GM12878 (cell line): Measurements from ENCODE around the gene PPP1R37. TPM values are rescaled to one million over a fixed set of nuclear protein-coding genes. Genes with fewer than 3 reads are reported as not detected.

Experiments used
- ATAC-seq: fragments of 200-7000 bp; cut with Tn5 transposase; 3 replicates; pipeline ENCODE4 v1.9.1; 2020; ENCODE audit warnings: mild to moderate bottlenecking, moderate library complexity
- BruUV-seq: library from RNA; stranded (reverse); fragments of 400-500 nt; replicated peaks from 2 replicates; lab custom pipeline; 2021; lab: Mats Ljungman, UMichigan
- CTCF ChIA-PET: fragments of 300-600 bp; sonication (Branson Sonifier 250); formaldehyde crosslinking; extraction: SDS; loops from one replicate; lab custom pipeline; 2021; ENCODE audit warnings: inconsistent platforms; lab: Yijun Ruan, JAX
- POLR2A ChIA-PET: fragments of 350-600 bp; formaldehyde crosslinking; extraction: SDS; loops from one replicate; lab custom pipeline; 2021; ENCODE audit warnings: inconsistent platforms; lab: Charles Lee
- RAD21 ChIA-PET: fragments of 300-600 bp; sonication (Branson Sonifier 250); formaldehyde crosslinking; loops from one replicate; lab custom pipeline; 2023; ENCODE audit warnings: antibody characterized with exemption; ENCODE audit not compliant: unreplicated experiment; lab: Charles Lee
- SMC1A ChIA-PET: fragments of 300-600 bp; sonication (Branson Sonifier 250); formaldehyde crosslinking; loops from one replicate; lab custom pipeline; 2023; ENCODE audit not compliant: unreplicated experiment, uncharacterized antibody; lab: Charles Lee
- DNase-seq: peaks from one replicate; pipeline ENCODE4 v3.0.0-alpha.2; 2011; ENCODE audit warnings: low read depth, low spot score
- FAIRE-seq: peaks from 3 replicates; lab custom pipeline; 2011; peaks lifted over from hg19 to GRCh38; lab: Jason Lieb, UNC
- H2AFZ ChIP-seq: 2 replicates; pipeline ENCODE4 v1.6.0; 2011; ENCODE audit warnings: low read depth, low read length, control low read depth; ENCODE audit not compliant: control insufficient read depth
- H3K27ac ChIP-seq: 2 replicates; pipeline ENCODE4 v1.5.1; 2011; ENCODE audit warnings: control low read depth; ENCODE audit not compliant: control insufficient read depth, insufficient read depth
- H3K27me3 ChIP-seq, 2 experiments: replicated peaks in 1 of 2; 2 replicates each; pipeline versions ENCODE4 v1.6.0 to v1.6.1; 2011; ENCODE audit warnings: low read length in 1 of 2; ENCODE audit not compliant: control insufficient read depth in 2 of 2, insufficient read depth in 2 of 2
- H3K36me3 ChIP-seq, 2 experiments: 2 replicates each; pipeline ENCODE4 v1.5.1; 2011; ENCODE audit warnings: low read length in 1 of 2; ENCODE audit not compliant: control insufficient read depth in 2 of 2, insufficient read depth in 2 of 2
- H3K4me1 ChIP-seq: 2 replicates; pipeline ENCODE4 v1.6.1; 2011; ENCODE audit warnings: mild to moderate bottlenecking, low read length, moderate library complexity, mixed read lengths; ENCODE audit not compliant: control insufficient read depth, insufficient read depth
- H3K4me2 ChIP-seq: 2 replicates; pipeline ENCODE4 v1.6.0; 2011; ENCODE audit warnings: control low read depth; ENCODE audit not compliant: control insufficient read depth, insufficient read depth
- H3K4me3 ChIP-seq: fragments of 200-600 bp; sonication (generic); 2 replicates; pipeline ENCODE4 v1.5.1; 2016
- H3K79me2 ChIP-seq: 2 replicates; pipeline ENCODE4 v1.6.0; 2011; ENCODE audit warnings: low read length; ENCODE audit not compliant: control insufficient read depth, insufficient read depth
- H3K9ac ChIP-seq: 2 replicates; pipeline ENCODE4 v1.8.0; 2011; ENCODE audit warnings: low read length, control low read depth, mixed read lengths; ENCODE audit not compliant: control insufficient read depth, insufficient read depth
- H3K9me3 ChIP-seq: replicated peaks from 3 replicates; pipeline ENCODE4 v1.5.1; 2011; ENCODE audit warnings: mild to moderate bottlenecking, low read length; ENCODE audit not compliant: control insufficient read depth, insufficient read depth
- H4K20me1 ChIP-seq: 2 replicates; pipeline ENCODE4 v1.6.0; 2011; ENCODE audit not compliant: control insufficient read depth, insufficient read depth
- HSF1 ChIP-seq: fragments of 150-350 bp; IDR thresholded peaks from 2 replicates; pipeline ENCODE4 v1.6.1; 2014; ENCODE audit warnings: mild to moderate bottlenecking, low read depth, low read length
- NFYB ChIP-seq: IDR thresholded peaks from 2 replicates; pipeline ENCODE4 v1.6.1; 2011; ENCODE audit warnings: low read depth, mild to moderate bottlenecking, low read length, improper control_type of control experiment, moderate library complexity; ENCODE audit not compliant: insufficient read depth
- POLR2AphosphoS5 ChIP-seq: IDR thresholded peaks from 2 replicates; pipeline ENCODE4 v1.6.1; 2011; ENCODE audit warnings: mild to moderate bottlenecking, low read length, inconsistent platforms
- WGBS: methylation state at CpG from one replicate; pipeline ENCODE4 v1.1.6; 2016; ENCODE audit warnings: low lambda C conversion rate; ENCODE audit not compliant: insufficient replicate concordance, insufficient coverage; ENCODE audit errors: missing lambda C conversion rate; 5-methylcytosine and 5-hydroxymethylcytosine counted together
- in situ Hi-C: fragments of 300-500 bp; cut with MboI; formaldehyde crosslinking; loops from 9 replicates; pipeline ENCODE4 v1.14.3; 2018; ENCODE audit warnings: mixed read lengths
- intact Hi-C: fragments of 100-400 bp; cut with micrococcal nuclease; formaldehyde crosslinking; loops from one replicate; pipeline ENCODE4 v1.14.2; 2022; ENCODE audit not compliant: unreplicated experiment
- polyA plus RNA-seq, 11 experiments: library from polyadenylated mRNA; depleted of rRNA in 4 of 11; unstranded in 6 of 11; stranded (reverse) in 5 of 11; fragments of >200 nt; fragmentation: Nextera tagmentation in 4 of 11; fragmentation: Illumina TruSeq in 1 of 11; extraction: Ambion mirVana in 4 of 11; extraction: Trizol in 1 of 11; gene quantifications; 1 replicate in 1 of 11; 2 replicates in 10 of 11; pipeline versions ENCODE4 v1.2.1 to v1.2.3, GENCODE V29; 2011 to 2016; ENCODE audit warnings: inconsistent platforms in 2 of 11, missing spikeins in 2 of 11, low read depth in 1 of 11
- total RNA-seq, 4 experiments: library from RNA; depleted of rRNA in 3 of 4; stranded (reverse); fragments of >200 nt in 3 of 4; fragmentation: Illumina TruSeq in 1 of 4; extraction: Trizol in 1 of 4; gene quantifications; 2 replicates each; pipeline versions ENCODE4 v1.2.1 to v1.2.3, GENCODE V29; 2013 to 2021

PPP1R37 gene
- total and polyA plus RNA-seq, 10 of the 15 experiments (the other 5 are each of a cell fraction or from before 2014, with no cell fraction given) = 0.09 to 21.3 (median 5.1) TPM; not detected in 1

- TF ChIP-seq HSF1 = no peak
- TF ChIP-seq, all 136 proteins: peak for 0
Measured at GRCh38 chr19:45086480-45086879, 6.5 kb upstream of the PPP1R37 start (continued).

- in situ Hi-C loops (no loop called here), intact Hi-C loops (no loop called here)
- DNase-seq (no peak), FAIRE-seq (no peak), ATAC-seq (no peak)
- H2AFZ ChIP-seq = no peak overlapping the region
- no peaks in the 10 kb centered on the region for H4K20me1 ChIP-seq
- TF ChIP-seq NFYB = no peak
- TF ChIP-seq POLR2AphosphoS5 = peak; percentile 22; the same call in 1 of the 2 replicates
- ChIA-PET SMC1A (no interaction called here), RAD21 (no interaction called here), CTCF (interaction anchor here (0.7 to 1.0 kb wide), 3 partner anchors 38 to 48 kb away, joined by 3 to 4 read pairs (median 3); partner anchors contain the start of gene CLASRP), POLR2A (no interaction called here)
- H3K79me2 ChIP-seq = peaks cover 10% of the 10 kb centered on the region
- H3K4me3 ChIP-seq = no peak overlapping the region
- no peak overlapping the region; the same call in 1 of the 2 replicates for H3K9ac ChIP-seq
- no peak overlapping the region for H3K27ac ChIP-seq
- peaks cover 8 to 15% of the 10 kb centered on the region in 2 experiments for H3K36me3 ChIP-seq
- peaks cover 2% of the 10 kb centered on the region; the same call in 2 of the 3 replicates for H3K9me3 ChIP-seq
- H3K4me2 ChIP-seq = peak overlapping the region; percentile 19; the same call in 1 of the 2 replicates
- H3K27me3 ChIP-seq = no peaks in the 10 kb centered on the region
- BruUV-seq = no TSS peak
- WGBS = 66% methylated on average over 11 of the region's 11 CpGs
- H3K4me1 ChIP-seq = no peaks in the 10 kb centered on the region
Measured at GRCh38 chr19:45087531-45087930, 5.4 kb upstream of the PPP1R37 start.
